Amniotic stem cell (primary cell): ENCODE measurements around the gene PRKCD.
"Not testable (repeated sequence)": the region's sequence is repeated elsewhere in the genome, so short reads cannot be mapped to it uniquely, and the experiment has no call there.

Experiments
- DNase-seq: peaks from one replicate; lab custom pipeline; 2025; lab: John Stamatoyannopoulos, UW

Gene PRKCD

DNA sequence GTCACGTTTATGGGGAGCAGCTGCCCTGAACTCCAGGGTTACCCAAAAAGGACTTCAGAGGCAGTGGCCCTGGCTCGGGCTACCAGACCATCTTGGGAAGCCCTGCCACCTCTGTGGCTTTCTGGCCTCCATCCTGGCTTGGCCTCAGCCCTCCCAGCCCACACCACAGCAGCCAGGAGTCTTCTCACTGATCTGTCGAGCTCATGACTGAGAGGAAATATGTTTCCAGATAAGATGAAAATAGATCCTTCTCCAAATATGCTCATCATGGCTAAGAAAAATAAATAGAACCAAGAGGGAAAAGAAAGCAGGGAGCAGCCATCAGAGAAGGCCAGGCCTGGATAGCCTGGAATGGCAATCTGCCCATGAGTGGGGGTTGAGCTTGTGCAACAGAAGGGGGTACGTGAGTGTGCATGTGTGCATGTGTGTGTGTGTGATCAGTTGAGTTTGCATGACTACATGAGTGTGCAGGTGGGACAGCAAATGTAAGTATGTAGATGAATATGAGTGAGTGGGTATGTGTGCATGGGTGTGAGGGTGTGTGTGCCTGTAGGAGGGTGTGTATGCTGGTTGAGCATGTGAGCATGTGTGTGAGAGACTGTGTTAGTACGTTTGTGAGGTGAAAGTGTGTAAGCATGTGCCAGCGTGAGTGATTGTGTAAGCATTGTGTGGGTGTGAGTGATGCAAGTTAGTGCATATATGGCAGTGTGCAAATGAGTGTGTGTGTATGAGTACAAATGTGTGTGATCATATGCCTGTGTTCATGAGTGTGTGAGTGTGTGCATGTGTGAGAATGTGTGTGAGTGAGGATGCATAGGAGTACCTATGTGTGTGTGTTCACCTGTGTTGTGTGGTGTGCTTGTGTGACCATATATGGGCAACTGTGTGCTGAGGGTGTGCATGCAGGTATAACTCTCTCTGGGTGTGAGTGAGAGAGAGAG is 20.8 kb upstream of the PRKCD start:
- DNase-seq: no peak

DNA sequence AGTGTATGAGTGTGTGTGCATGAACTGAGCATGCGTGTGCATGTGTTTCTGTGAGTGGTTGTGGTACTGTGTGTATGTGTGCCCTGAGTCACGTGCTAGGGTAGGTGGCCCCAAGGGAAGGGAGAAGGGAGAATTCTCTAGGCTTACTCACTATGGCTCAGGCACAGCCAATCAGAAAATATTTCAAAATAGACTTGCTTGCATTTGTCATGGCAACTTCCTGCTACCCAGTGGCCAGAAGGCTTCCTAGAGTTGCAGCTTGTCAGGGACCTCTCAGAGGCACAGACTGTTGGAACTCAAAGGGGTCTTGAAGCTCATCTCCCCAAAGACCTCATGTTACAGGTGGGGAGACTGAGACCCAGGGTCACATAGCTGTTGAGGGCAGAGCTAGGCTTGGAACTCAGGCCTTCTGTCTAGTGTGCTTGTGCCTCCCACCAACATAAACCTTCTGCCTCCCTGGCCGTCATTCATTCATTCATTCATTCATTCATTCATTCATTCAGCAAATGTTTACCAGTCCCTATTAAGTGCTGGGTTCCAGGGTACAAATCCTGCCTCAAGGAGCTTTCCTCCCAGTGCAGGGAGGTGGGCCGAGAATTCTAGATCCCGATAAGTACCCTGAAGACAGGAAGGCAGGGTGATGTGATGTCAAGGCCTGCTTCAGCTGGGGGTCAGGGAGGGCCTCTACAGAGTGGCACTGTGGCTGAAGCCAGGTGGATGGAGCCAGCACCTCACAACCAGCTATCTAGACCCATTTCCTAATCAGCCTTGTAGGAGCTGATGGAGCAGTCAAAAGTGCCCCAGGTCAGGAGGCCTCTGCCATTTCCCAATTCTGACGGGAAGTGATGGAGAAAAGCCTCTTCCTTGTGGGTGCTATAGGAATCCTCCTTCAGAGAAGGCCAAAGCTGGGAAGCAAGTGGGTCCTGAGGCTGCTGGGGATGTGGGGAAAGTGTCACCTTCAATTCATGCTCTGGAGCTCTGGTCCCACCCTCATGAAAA is 19.9 kb upstream of the PRKCD start:
- DNase-seq: no peak

DNA sequence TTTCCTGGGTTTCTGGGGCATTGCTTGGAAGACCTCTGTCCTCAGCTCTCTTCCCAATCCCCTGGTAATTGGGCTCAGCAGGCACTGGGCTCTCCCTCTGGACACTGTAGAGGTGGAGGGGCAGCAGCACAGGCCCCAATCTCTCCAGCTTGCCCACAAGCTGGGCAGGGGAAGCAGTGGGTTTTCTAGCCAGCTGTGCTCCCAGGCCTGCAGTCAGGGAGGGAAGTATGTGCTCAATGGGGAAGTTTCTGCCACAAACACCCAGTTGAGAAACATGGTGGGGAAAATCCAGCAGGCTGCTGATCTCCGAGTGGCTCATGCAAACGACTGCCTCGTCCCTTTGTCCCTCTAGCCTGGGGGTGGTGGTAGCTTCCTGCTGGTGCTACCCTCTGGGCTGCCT is 18.0 kb upstream of the PRKCD start:
- DNase-seq: no peak

DNA sequence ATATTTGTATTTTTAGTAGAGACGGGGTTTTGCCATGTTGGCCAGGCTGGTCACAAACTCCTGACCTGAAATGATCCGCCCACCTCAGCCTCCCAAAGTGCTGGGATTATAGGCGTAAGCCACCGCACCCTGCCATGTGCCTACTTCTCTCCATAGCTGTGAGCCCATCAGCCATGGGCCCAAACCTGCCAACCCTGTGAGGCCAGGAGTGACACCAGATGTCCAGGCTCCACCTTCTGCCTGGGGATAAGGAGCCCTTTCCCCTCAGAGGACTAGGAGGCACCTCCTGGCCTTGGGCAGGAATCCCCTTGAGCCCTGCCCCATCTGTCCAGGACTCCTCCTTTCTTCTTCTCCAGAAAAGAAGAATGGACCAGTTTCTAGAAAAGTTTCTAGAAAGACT is 16.6 kb upstream of the PRKCD start:
- no peak for DNase-seq

DNA sequence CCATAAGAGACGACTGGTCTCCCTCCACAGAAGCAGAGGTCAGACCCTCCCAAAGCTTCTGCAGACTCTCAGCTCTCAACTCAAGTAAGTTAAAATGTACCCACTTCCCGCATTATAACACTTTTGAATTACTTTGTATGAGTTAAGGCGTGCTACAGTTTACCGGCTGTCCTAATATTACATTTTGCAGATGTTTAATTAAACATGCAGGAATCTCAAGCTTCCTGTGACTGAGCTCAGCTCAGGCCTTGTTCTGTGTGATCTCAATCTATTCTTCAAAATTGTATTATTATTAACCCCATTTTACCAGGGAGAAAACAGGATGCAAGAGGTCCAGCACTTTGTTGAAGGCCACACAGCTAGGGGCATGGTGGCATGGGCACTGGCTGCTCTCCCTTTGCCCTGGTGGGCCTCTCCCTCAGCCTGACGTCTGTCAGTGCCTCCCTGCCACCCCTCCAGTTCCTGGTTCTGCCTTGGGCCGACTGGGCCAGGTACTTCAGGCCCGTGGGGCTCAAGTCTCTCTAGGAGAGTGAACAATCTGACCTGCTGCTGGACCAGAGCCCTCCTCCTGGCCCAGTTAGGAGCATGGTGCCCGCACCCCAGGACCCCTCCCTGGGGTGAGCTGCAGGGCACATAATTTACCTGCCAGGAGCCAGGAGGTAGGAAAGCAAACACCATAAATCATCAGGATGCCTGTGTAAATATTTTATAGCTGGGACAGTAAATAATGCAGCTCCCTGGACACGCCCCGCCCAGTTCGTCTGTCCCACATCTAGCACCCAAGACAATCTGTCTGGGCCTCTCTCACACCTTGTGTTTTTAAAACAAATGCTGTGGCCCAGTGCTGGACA is 15.9 kb upstream of the PRKCD start:
- no peak for DNase-seq

DNA sequence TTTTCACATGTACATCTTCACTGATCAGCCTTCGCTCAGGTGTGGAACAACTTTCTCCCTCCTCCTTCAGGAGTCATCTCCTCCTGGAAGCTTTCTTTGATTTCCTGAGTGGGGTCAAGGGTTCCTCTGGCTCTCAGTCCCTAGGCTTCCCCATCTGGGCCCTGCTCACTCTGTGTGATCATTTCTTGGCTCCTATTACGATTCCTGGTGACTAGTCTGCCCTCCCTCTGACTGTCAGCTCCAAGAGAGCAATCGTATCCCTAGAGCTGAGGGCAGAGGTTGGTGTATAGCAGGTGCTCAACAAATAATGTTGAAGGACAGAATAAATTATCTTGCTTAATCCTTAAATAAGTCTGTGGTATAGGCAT is 15.3 kb upstream of the PRKCD start:
- DNase-seq: no peak

DNA sequence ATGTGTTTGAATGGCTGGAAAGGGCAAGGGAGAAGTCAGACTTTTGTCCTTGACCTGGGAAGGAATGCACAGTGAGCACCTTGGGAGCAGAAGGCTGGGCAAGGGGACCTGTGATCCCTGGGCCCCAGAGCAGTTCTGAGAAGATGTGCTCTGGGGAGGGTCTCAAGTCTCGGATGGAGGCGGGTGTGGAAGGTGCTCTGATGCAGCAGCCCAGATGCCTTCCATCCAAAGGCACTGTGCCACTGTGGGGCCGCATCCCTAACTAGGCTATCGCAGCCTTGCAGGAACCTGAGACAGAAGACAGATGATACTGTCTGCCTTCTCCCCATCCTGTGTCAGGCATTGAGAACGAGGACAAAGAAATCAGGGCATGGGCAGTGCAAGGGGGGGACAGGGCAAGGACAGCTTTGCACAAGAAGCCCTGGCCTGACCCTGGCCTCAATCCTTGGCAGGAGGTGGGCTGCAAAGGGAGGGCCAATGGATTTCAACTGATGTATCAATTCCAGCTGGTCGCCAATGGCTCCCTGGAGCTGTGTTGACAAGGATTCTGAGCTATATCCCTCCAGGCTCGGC is 14.6 kb upstream of the PRKCD start:
- DNase-seq: no peak

DNA sequence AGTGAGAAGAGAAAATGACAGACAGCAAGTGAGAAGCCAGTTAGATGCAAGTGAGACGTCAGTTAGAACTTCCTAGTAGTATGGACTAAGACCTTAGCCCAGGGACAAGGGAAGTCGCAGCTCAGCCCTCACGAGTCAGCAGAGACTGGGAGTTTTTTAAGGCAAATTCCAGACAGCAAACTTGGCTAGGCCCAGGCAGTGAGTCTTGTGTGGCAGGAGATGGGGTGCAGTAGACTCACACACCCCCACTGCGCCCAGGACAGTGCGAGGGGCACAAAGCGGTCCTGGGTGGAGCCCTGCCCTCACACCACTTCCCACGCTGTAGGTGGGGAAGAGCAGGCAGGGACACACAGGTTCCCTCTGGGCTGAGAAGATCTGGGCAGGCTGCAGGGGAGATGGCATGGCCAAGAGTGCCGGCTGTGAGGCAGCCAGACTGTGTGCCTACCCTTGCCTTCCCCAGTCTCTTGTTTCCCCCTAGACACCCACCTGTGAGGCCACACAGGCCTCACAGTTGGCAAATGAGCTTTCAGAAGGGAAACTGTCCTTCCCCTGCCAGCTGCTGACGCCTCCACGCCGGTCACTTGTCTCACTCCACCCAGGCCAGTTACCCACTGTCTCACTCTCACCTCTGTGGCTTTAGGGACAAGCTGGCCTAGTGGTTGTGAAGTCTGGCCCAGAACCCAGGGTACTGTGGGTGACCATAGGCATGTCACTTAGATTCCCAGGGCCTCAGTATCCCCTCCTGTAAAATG is 13.7 kb upstream of the PRKCD start:
- no peak for DNase-seq

DNA sequence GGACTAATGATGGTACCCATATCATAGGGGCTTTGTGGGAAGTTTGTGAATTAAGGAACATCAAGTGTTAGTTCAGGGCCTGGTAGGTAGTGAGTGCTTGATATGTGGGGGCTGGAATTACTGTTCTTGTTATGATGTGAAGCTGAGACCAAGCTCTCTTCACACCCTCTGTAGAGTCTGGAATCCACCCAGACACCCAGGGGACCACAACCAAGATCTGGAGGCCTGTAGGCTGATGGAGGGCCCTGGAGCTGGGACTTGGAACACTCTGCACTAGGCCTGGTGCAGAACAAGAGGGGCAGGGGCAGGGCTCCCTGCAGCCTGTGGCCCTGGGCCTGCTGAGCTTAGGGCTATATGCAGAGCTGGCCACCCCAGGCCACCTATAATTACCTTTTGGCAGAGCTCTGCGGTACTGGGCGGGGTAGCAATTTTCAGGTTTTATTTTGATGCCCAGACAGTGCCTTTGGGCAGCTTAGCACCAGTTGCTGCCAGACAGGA is 13.1 kb upstream of the PRKCD start:
- no peak for DNase-seq

DNA sequence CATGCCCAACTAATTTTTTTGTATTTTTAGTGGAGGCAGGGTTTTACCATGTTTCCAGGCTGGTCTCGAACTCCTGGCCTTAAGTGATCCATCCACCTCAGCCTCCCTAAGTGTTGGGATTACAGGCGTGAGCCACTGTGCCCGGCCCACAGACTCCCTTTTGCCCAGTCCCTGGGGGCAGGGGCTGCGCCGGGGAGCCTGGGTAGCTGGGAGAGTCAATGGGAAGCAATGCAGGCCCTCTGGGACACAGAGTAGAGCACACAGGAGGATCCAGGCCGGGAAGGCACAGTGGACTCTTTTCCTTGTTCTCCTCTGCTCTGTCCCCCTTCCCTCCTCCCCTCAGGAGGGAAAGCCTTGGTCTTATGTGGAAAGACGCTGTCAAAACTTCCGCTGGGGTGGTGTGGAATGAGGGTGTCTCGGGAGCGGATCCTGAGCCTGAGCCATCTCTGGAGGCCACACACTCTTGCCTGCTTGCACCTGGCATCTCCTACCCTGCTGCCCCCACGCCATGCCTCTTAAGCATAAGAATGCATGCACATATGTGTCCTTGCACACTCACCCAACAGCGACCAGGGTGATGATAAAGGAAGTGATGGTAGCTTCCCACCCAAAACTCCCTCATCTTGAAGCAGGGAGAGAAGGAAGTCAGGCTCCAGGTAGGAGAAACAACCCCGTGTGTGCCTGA is 11.9 kb upstream of the PRKCD start:
- DNase-seq: no peak

DNA sequence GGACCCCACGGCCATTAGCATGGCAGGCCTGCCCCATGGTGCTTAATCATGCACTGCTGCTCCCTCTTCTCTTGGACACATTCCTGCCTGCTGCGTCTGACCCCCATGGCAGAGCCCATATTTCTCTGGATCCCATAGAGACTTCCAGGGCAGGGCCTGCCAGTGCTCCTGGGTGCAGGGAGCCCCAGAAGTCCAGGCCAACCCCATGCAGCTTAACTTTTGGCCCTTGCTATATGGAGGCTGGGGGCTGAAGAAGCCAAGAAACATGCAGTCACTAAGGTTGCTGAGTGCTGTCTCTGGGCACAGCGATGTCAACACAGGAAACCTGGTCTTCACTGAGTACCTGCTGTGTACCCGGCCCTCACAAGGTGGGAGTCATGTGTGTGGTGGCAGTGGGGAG is 11.3 kb upstream of the PRKCD start:
- no peak for DNase-seq

DNA sequence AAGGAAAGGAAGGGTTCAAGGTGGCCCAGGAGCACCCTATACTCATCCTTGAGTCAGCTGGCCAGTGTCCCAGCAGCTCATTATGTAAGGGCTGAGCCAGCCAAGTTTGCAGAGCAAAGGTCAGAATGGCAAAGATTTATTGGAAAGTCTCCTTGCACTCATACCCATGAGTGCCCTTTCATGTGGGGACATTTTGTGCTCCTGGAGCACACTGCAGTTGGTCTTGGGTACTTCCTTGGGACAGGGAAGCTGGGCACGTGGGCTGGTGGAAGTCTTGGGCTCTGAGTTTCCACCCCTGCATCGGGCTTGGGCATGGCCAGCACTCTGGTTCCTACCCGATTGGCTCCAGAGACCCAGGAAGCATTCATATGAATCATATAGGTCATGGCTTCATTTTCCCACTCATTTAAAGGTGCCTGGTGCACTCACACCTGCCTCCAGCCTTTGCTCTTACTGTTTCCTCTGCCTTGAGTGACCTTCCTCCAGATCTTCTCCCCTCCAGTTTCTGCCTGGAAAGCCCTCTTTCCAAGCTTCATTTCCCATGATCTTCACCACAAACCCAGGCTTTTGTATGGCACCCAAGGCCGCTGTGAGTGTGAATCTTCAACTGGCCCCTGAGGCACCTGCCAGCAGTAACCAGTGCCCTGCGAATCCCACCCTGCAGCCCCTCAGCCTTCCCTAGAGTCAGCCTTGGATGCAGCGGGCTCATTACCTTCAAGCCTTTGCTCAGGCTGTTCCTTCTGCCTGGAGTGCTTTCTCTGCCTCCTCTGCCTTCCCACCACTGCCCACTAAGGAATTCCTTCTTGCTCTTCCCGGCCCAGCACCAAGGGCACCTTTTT is 10.5 kb upstream of the PRKCD start:
- DNase-seq: no peak

DNA sequence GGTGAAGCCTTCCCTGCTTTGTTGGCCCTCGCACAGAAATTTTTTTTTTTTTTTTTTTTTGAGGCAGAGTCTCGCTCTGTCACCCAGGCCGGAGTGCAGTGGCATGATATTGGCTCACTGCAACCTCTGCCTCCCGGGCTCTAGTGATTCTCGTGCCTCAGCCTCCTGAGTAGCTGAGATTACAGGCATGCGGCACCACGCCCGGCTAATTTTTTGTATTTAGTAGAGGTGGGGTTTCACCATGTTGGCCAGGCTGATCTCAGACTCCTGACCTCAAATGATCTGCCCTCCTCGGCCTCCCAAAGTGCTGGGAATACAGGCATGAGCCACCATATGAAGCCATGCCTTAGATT is 9.9 kb upstream of the PRKCD start:
- DNase-seq: not testable (repeated sequence)

DNA sequence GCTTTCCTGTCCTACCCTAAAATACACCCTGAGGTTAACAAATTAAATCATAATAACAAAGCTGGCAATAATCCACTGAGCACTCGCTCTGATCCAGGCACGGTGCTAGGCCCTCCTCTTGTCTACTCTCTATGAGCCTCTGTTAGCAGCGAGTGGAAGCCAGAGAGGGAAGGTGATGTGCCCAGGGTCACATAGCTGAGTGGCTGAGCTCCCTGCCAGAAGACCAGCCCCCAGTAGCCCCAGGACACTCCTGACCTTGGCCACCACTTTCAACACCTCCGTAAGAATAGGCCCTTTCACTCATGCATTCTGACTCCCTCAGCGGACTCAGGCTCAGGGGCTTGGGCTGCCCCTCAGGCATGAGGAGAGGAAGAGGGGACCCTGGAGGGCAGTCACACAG is 9.5 kb upstream of the PRKCD start:
- DNase-seq: no peak

DNA sequence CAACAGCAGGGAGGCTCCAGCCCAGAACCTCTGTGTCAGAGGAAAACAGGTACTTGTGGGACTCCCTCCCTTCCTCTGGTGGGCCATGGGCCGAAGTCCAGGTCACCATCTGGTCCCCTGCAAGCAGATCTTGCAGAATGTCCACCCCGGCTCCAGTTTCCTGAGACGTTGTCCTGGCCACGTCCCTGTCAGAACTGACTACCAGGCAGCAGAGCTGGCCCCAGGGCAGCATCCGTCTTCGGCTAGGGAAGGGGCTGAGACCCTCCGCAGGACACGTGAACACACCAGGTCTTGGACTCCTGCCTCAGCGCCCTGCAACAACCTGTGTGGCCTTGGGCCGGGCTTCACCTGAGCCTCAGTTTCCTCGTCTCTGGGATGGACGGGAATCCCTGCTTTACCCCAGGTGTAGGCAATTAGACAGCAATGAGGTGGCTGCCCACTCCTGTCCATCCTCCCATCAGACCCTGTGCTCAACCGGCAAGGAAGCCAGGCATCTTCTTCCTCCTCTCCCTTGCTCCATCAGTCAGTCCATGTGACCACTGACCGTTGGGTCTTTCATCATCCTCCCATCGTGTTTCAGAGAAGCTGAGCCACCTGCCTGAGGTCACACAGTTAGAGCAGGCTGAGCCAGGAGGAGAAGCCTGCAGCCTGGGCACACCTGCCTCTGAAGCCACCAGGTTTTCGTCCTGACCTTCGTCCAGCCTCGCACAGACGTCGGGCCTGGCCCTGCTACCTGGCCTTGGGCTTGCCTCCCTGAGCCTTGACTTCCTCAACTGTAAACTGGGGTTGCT is 8.9 kb upstream of the PRKCD start:
- no peak for DNase-seq

DNA sequence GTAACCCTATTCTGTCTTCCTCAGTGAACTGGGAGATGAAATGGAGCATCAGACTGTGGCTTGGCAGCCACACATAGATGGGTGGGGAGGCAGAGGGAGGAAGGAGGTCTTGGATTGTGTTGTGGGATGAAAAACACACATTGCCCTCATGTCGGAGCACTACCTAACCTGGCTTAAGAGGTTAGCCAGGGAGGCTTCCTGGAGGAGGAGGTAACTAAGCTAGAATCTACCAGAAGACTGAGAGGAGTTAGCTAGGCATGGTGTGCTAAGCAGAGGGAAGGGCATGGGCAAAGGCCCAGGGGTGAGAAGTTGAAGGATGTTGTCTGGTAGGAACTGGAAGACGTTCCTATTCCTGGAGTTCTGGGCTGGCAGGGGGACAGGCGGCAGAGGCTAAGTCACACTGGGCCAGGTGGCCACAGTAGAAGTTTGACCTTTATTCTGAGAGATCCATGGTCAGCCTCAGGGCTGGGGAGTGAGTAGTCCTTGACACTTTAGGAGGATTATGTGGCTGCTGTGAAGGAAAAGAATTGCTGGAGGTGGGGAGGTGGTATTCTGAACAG is 7.7 kb upstream of the PRKCD start:
- DNase-seq: no peak

DNA sequence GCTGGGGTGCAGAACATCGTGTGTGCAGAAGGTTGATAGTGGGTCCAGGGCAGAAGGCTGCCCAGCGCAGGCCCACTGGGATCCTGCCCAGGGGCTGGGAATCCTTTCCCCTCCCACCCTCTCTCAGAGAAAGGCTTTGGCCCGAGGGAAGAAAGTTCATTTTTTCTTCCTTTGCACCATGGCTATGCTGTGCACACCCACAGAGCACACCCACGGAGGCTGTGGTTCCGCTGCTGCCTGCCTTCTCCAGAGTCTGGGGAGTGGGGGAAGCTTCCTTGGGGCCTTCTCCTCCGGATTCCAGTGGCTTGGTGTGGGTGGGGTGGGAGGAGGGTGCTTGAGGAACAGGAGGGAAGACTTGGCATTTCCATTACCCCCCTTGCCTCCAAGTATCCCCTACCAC is 7.0 kb upstream of the PRKCD start:
- no peak for DNase-seq

DNA sequence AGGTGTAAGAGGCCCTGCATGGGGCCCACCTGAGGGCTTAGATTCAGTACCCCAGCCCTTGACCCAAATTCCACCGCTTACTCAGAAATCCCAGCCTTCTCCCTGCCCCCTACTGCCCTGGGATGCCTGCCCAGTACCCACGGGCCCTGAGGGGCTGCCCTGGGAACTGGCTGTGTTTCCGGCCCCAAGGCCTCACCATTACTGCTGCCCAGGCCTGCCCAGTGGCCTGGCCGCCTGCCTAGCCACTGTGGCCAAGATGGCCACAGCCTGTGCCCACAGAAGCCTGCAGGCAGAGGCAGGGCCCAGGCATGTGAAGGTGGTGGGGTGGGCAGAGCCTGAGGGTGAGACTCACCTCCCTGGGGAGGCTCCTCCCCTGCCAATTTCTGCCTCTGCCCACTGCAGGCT is 6.1 kb upstream of the PRKCD start:
- DNase-seq: no peak
